ENCODE results near the gene ZNF425. TPM values are rescaled to one million over a fixed set of nuclear protein-coding genes. Genes with fewer than 3 reads are reported as not detected.

Gene ZNF425
- total and polyA plus RNA-seq, 9 of the 15 experiments (the other 6 are each of a cell fraction or from before 2014, with no cell fraction given) = 0.03 to 0.89 (median 0.54) TPM

DNA sequence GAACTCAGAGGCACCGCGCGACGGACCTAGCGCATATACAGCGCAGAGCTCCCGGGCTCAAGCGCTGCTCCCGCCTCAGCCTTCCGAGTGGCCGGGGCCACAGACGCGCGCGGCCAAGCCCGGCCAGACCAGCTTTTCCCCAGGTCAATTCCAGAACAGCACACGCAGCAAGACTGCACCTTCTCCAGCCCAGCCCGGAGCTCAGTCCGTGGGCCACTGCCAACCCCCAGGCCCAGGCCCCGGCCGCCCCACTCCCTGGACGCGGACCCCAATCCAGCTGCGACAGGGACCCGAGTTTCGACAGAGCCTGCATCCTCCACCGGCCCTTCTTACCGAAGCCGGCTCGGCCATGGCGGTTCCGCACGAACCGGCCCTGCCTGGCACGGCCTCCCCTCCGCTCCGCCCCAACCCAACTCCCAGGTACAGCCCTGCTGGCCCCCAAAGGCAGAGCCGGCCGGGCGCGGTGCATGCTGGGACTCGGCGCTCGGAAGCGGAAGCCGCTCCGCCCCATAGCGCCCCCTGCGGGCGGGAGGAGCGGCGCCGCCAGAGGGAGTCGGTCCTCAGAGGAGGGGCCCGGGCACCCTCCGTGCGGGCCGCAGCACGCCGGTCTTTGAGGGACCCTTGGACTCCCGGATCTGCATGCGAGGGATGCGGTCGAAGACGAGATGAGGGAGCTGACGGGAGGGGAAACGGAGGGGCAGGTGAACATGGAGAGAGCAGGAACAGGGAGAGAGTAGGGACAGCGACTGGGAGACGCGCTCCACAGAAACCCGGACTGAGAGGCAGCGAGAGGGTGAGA is at the start of gene ZNF425 (continued):
- TF ChIP-seq, protein P1, sequence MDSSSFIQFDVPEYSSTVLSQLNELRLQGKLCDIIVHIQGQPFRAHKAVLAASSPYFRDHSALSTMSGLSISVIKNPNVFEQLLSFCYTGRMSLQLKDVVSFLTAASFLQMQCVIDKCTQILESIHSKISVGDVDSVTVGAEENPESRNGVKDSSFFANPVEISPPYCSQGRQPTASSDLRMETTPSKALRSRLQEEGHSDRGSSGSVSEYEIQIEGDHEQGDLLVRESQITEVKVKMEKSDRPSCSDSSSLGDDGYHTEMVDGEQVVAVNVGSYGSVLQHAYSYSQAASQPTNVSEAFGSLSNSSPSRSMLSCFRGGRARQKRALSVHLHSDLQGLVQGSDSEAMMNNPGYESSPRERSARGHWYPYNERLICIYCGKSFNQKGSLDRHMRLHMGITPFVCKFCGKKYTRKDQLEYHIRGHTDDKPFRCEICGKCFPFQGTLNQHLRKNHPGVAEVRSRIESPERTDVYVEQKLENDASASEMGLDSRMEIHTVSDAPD (CRISPR knock-in tag; IDR thresholded peaks at IDR 0.05) = no peak
- peak; percentile 90 for TF ChIP-seq EP400 (IDR thresholded peaks at IDR 0.05)
- TF ChIP-seq KAT8 (IDR thresholded peaks at IDR 0.05; ENCODE audit: low read depth) = no peak
- peak; percentile 94 for TF ChIP-seq TAF9B (IDR thresholded peaks at IDR 0.05; ENCODE audit: partially characterized antibody)
- TF ChIP-seq CEBPG (CRISPR knock-in tag; IDR thresholded peaks at IDR 0.05) = peak; percentile 66
- no peak for TF ChIP-seq CEBPG (tag; conservative IDR thresholded peaks at IDR 0.05 in 1 of 2, IDR thresholded peaks at IDR 0.05 in 1 of 2)
- TF ChIP-seq PML (IDR thresholded peaks at IDR 0.05; ENCODE audit: low read length) = peak; percentile 92
- TF ChIP-seq CBX5 (IDR thresholded peaks at IDR 0.05; ENCODE audit: borderline replicate concordance, low read depth) = 0 out of 2 replicates have a peak, but pooled peaks have one; percentile 26
- TF ChIP-seq, protein P2, sequence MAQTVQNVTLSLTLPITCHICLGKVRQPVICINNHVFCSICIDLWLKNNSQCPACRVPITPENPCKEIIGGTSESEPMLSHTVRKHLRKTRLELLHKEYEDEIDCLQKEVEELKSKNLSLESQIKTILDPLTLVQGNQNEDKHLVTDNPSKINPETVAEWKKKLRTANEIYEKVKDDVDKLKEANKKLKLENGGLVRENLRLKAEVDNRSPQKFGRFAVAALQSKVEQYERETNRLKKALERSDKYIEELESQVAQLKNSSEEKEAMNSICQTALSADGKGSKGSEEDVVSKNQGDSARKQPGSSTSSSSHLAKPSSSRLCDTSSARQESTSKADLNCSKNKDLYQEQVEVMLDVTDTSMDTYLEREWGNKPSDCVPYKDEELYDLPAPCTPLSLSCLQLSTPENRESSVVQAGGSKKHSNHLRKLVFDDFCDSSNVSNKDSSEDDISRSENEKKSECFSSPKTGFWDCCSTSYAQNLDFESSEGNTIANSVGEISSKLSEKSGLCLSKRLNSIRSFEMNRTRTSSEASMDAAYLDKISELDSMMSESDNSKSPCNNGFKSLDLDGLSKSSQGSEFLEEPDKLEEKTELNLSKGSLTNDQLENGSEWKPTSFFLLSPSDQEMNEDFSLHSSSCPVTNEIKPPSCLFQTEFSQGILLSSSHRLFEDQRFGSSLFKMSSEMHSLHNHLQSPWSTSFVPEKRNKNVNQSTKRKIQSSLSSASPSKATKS (CRISPR knock-in tag; IDR thresholded peaks at IDR 0.05) = no peak
- TF ChIP-seq, protein P3, sequence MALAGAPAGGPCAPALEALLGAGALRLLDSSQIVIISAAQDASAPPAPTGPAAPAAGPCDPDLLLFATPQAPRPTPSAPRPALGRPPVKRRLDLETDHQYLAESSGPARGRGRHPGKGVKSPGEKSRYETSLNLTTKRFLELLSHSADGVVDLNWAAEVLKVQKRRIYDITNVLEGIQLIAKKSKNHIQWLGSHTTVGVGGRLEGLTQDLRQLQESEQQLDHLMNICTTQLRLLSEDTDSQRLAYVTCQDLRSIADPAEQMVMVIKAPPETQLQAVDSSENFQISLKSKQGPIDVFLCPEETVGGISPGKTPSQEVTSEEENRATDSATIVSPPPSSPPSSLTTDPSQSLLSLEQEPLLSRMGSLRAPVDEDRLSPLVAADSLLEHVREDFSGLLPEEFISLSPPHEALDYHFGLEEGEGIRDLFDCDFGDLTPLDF (CRISPR knock-in tag; IDR thresholded peaks at IDR 0.05) = peak; percentile 83; the same call in 1 of the 2 replicates
- TF ChIP-seq MCM7 (IDR thresholded peaks at IDR 0.05) = no peak
- TF ChIP-seq ETV5 (CRISPR knock-in tag; IDR thresholded peaks at IDR 0.05; ENCODE audit: low read depth) = peak; percentile 95
- TF ChIP-seq, protein P4, sequence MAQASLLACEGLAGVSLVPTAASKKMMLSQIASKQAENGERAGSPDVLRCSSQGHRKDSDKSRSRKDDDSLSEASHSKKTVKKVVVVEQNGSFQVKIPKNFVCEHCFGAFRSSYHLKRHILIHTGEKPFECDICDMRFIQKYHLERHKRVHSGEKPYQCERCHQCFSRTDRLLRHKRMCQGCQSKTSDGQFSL (CRISPR knock-in tag; IDR thresholded peaks at IDR 0.05) = peak; percentile 85; the same call in 1 of the 2 replicates
- TF ChIP-seq, protein P4 (tag; IDR thresholded peaks at IDR 0.05) = peak in 1 of 2 experiments; percentile 49; a peak in 1 of 4 replicates
- TF ChIP-seq, protein P5, sequence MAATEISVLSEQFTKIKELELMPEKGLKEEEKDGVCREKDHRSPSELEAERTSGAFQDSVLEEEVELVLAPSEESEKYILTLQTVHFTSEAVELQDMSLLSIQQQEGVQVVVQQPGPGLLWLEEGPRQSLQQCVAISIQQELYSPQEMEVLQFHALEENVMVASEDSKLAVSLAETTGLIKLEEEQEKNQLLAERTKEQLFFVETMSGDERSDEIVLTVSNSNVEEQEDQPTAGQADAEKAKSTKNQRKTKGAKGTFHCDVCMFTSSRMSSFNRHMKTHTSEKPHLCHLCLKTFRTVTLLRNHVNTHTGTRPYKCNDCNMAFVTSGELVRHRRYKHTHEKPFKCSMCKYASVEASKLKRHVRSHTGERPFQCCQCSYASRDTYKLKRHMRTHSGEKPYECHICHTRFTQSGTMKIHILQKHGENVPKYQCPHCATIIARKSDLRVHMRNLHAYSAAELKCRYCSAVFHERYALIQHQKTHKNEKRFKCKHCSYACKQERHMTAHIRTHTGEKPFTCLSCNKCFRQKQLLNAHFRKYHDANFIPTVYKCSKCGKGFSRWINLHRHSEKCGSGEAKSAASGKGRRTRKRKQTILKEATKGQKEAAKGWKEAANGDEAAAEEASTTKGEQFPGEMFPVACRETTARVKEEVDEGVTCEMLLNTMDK (IDR thresholded peaks at IDR 0.05; ENCODE audit: borderline replicate concordance, insufficient read depth, low read depth, low read length, poor library complexity, severe bottlenecking) = peak; percentile 100
- peak; percentile 84 for TF ChIP-seq GTF2F1 (IDR thresholded peaks at IDR 0.05; ENCODE audit: low read depth, low read length)
- TF ChIP-seq SUPT5H (IDR thresholded peaks at IDR 0.05) = peak; percentile 99
- TF ChIP-seq LARP7 (IDR thresholded peaks at IDR 0.05) = peak; percentile 97
- TF ChIP-seq ZNF324 (CRISPR knock-in tag; IDR thresholded peaks at IDR 0.05) = peak; percentile 49
- TF ChIP-seq NR2F6 (CRISPR knock-in tag; IDR thresholded peaks at IDR 0.05) = 0 out of 2 replicates have a peak, but pooled peaks have one; percentile 29
- peak; percentile 96 for TF ChIP-seq TBP (optimal IDR thresholded peaks at IDR 0.05; ENCODE audit: low read depth, low read length)

Data from K562 (cell line).